Measurements from ENCODE around the gene CD52.

- TF ChIP-seq EZH2 (IDR thresholded peaks at IDR 0.05; ENCODE audit: borderline replicate concordance, low read depth, low read length, poor library complexity, severe bottlenecking) (no peak), CTCF (conservative IDR thresholded peaks at IDR 0.05; ENCODE audit: low read depth, low read length) (no peak)
These were observed 32.6 kb downstream of the CD52 start for GRCh38 chr1:26350343-26350700.

Measured in A673 (cell line).